GM21367 (cell line): ENCODE data around the gene DNAJC5.
"Not testable (repeated sequence)": the region's sequence is repeated elsewhere in the genome, so short reads cannot be mapped to it uniquely, and the experiment has no call there.

Experiments used
- ATAC-seq: cut with Tn5 transposase; IDR thresholded peaks from one replicate; pipeline ENCODE4 v1.9.1; 2021; ENCODE audit not compliant: unreplicated experiment

The DNAJC5 gene, protein sequence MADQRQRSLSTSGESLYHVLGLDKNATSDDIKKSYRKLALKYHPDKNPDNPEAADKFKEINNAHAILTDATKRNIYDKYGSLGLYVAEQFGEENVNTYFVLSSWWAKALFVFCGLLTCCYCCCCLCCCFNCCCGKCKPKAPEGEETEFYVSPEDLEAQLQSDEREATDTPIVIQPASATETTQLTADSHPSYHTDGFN

GRCh38 chr20:63894358-63895201 lies at the start of gene DNAJC5:
Gene DNAJC5, plus strand, starts transcription at chr20:63895126. Its CDS starts 33,220 bp downstream, at chr20:63928346.
- ATAC-seq: peak; percentile 64

GRCh38 chr20:63846128-63846771 lies 48.7 kb upstream of the DNAJC5 start:
- no peak for ATAC-seq

DNA sequence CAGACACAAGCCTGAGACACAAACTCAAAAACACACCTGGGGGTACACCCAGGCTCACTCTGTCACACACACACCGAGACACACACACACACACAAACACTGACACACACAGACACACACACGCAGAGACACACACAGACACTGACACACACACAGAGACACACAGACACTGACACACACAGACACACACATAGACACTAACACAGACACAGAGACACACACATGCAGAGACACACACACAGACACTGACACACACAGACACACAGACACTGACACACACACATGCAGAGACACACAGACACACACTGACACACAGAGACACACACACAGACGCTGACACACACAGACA lies 48.1 kb upstream of the DNAJC5 start:
- no peak for ATAC-seq

DNA sequence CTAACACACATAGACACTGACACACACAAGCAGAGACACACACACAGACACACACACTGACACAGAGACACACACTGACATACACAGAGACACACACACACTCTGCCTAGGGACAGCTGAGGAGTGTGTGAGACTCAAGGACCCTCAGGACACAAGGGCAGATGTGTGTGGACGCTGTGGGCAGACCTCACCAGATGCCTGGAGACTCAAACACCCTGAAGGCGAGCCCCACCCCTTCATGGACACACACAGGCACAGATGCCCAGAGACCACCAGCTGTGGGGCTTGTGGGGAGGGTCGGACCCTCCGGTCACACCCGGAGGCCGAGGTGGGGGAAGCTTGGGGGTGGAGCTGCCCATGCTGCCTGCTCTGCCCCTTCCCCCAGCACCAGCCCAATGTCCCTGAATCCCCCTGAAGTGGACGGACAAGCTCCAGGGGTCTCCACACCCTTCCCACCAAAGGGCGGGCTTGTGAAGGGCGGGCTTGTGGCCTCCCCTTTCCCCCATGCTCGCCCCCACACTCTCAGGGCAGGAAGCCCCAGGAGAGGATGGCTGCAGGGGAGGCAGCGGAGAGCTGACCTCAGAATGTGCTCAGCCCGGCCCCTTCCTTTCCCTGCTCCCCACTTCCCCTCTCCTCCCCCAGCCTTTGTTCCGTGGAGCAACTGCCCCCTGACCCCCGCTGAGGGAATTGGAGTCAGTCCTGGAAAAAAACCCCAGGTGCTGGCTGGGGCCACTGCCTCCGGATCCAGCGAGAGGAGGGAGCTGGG lies 47.5 kb upstream of the DNAJC5 start:
- no peak for ATAC-seq

DNA sequence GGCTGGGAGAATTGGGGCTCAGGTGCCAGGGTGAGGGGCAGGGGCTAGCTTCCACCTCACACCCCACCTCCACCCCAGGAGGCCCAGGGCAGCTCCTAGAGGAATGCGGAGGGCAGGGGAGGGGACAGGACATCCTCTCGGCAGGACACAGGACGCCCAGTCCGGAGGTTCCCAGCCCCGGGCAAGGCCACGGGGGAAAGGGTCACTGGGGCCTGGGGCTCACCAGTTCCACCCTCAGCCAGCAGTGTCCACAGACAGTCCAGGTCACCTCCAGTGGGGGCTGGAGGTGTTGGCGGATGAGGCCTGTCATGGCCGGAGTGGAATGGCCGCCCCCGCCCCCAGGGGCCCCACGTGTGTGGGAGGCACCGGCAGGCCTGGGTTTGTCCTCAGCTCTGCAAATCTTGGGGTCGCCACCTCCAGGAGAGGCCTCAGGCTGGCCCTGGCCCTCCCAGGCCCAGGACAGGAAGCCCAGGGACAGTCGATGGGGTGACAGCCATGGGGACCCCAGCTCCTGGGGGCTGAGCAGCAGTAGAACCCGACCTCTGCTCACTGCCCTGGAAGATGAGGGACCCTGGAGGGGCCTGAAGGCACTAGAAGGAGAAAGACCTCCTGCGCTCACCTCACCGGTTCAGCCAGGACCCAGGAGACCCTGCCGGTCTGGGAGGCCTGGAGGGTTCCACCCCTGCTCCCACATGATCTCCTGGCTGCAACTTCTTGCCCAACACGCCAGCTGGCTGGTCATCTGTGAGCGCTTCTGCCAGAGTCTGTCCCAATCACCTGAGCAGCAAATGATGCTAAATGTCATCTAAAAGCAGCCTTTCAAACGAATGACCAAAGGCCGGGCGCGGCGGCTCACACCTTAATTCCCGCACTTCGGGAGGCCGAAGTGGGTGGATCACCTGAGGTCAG lies 46.7 kb upstream of the DNAJC5 start:
- ATAC-seq: no peak

DNA sequence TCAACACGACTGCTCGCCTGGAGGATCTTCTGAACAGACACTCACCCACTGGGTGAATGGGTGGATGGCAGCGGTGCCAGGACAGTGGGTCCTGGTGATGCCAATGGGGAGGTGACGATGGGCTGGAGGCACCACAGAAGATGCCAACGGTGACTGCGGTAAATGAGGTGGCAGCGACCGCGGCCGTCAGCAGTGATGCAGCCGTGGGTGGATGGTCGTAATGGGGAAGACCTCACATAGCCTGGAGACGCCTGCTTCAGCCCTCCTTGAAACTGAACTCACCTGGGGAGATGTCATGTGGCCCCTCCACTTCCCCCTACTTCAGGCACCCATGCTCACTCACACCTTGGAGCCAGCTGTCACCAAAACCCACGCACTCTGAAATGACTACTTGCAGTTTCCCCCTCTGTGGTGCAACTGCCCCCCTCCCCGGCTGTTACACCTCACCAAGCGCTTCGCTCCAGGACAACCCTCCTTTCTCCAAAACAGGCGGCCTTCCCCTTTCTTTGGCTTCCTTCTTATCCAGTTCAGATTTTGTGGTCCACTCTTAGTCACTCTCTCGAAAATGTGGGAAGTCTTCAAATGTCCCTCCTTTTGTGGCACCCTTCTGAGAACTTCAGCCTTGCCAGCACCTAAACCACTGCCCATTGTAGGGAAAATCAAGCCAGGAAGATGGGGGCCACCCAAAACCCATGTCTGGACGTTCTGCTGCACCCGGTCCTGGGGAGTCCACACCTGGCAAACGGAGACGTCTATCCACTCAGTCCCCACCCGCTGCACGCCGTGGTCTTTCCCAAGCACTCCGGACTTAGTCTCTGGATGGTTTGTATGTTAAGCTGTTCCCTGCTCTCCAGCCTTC lies 44.0 kb upstream of the DNAJC5 start:
- ATAC-seq: peak; percentile 71

GRCh38 chr20:63851548-63851943 lies 43.4 kb upstream of the DNAJC5 start:
- ATAC-seq: not testable (repeated sequence)

GRCh38 chr20:63853733-63854068 lies 41.2 kb upstream of the DNAJC5 start:
- ATAC-seq: not testable (repeated sequence)

DNA sequence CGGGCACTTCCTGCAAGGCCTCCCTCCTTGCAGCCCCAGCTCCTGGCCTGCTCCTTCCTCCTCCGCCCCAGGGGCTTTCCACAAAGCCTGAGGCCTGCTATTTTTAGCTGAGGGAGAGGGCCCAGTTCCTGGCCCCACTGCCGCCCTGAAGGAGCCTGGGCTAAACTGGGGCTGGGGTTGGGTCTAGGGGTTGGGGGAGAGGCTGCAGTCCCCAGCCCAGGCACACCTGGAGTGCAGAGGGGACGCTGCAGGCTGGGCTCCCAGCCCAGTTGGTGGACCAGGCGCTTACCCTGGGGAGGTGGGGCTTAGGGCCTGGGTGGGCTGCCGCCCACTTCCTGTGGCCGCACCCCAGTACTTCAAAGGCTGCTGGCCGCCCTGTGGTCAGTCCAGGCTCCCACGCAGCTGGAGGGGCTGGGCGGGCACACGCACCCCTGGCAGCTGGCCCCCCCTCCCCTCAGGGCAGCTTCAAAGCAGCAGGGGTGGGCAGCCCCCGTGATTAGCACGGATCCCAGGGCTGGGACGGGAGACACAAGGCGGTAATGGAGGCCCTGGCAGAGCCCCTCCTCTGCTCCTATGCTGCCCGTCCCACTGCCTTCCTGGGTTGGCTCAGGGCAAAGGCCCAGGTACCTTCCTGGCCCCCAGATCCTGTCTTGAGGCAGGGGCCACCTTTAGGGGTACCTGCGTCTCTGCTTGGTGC lies 40.7 kb upstream of the DNAJC5 start:
- ATAC-seq: no peak

- ATAC-seq: no peak
Observed at GRCh38 chr20:63854766-63855362, 40.1 kb upstream of the DNAJC5 start.

DNA sequence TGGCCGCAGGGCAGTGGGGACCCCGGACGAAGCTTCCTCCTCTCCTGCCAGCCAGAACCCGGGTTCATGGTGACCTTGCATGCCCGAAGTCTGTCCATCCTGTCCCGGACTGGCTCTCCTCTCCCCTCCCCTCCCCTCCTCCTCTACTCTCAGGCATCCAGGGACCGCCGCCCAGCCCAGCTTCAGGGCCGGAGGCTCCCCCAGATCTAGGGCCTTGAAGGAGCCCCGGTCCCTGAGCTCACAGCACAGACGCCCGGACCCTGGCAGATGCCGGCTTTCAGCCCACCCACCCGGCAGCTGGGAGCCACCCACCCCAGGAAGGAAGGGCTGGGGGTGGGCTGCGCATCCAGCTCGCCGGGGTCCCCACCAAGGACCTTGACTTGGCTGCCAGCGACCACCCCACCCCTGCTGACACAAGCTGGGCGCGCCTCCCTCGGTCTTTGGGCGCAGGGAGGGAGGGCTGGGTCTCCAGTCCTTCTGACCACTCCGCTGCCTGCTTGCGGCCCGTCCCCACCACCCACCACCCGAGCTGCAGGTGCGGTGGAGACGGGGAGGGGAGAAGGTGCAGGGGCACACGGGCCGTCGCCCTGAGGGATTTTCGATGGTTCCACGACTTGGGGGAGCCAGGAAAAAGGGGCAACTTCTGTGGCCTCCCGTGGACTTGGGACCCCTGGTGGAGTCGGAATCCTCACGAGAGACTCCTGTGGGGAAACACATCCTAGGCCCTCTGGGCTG lies 39.4 kb upstream of the DNAJC5 start:
- ATAC-seq: no peak

DNA sequence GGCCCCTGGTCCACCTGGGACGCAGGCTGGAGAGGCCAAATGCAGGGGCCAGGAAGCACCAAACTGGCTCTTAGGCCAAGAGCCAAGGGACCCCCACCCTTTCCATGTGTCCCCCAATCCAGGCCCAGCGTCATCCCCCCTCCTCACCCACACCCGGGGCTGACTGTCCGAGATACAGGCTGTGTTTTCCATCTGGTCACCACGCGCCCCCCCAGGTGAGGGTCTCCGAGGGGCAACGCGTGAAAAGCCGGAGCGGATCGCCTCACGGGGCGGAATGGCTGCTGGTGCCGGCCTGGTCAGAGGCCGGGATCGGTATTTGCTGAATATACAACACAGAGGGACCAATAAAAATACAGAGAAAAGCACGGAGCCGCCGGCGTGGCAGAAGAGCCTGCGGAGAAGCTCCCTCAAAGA lies 38.8 kb upstream of the DNAJC5 start:
- no peak for ATAC-seq

GRCh38 chr20:63857764-63858392 lies 37.0 kb upstream of the DNAJC5 start:
- no peak for ATAC-seq

GRCh38 chr20:63858393-63859165 lies 36.3 kb upstream of the DNAJC5 start:
- ATAC-seq: no peak

DNA sequence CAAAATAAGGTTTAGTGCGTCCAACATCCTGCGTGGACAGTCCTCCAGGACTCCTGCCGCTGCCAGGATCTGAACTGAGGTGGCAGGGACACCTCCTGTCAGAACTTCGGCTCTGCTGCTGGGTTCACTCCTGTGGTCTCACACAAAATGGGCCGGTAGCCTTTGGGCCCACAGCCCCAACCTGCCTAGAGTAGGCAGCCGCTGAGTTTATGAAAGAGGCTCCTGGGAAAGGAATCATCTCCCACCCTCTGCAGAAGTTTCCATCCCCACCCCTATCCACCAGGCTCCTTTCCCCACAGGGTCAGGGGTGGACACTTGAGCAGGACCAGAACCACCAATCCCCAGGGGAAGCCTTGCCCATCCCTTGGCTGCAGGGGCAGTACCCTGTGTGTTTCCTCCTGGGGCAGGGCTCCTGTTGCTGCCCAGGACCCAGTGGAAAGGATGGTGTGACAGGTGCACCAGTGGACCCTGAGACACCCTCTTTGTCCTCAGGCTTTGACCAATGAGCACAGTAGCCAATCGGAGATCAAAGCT lies 35.7 kb upstream of the DNAJC5 start:
- ATAC-seq: no peak

DNA sequence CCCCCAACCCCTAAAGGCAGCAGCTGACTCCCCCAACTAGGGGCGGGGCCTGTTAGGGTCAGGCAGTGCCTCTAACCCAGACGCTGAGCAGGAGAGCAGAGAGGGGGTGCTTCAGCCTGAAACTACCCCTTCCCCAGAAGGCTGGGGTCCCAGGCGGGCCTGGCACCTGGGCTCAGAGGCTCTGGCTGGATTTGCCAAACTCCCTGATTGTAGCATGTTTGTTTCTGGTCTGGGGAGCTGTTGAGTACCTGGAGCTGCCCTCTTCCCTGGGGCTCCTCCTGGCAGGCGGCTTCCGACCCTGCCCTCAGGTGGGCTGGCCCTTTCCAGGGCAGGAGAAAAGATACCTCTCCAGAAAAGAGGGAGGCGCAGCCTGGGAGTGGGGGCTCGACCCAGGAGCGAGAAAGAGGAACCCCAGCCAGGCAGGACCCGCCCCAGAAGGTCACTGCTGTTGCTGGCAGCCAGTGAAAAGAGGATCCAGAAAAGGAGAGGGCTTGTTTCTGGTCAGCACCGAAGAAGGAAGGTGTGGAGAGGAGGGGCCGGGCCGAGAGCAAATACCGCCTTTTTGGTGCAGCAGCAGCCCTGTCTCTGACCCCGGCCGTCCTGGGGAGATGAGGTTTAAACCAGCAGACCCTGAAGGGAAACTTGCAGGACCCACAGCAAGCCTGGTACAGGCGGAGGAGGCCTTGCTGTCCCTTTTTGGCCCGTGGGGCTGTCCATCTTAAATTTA lies 34.4 kb upstream of the DNAJC5 start:
- no peak for ATAC-seq
